Measurements from ENCODE around the gene MEF2A.
A peak's percentile ranks its signal among the peaks of the same experiment; 100 is the strongest.
"Not testable (repeated sequence)": the region's sequence is repeated elsewhere in the genome, so short reads cannot be mapped to it uniquely, and the experiment has no call there.

The MEF2A gene

GRCh38 chr15:99565299-99566156 lies at the start of gene MEF2A:
MEF2A (plus strand) TSS chr15:99565984; CDS start chr15:99633120, 67,136 bp downstream.
- peak; percentile 91 for DNase-seq (ENCODE audit: low spot score)

GRCh38 chr15:99518191-99518590 lies 47.6 kb upstream of the MEF2A start:
- DNase-seq (ENCODE audit: low spot score): no peak

GRCh38 chr15:99519366-99519765 lies 46.4 kb upstream of the MEF2A start:
- DNase-seq (ENCODE audit: low spot score): not testable (repeated sequence)

- DNase-seq (ENCODE audit: low spot score): no peak
Measured at GRCh38 chr15:99522288-99522687, 43.5 kb upstream of the MEF2A start.

GRCh38 chr15:99526176-99526575 lies 39.6 kb upstream of the MEF2A start:
- no peak for DNase-seq (ENCODE audit: low spot score)

- no peak for DNase-seq (ENCODE audit: low spot score)
Measured at GRCh38 chr15:99526671-99527070, 39.1 kb upstream of the MEF2A start.

GRCh38 chr15:99536422-99537040 lies 29.3 kb upstream of the MEF2A start:
- peak; percentile 69 for DNase-seq (ENCODE audit: low spot score)

GRCh38 chr15:99537344-99537743 lies 28.4 kb upstream of the MEF2A start:
- no peak for DNase-seq (ENCODE audit: low spot score)

GRCh38 chr15:99538261-99538660 lies 27.5 kb upstream of the MEF2A start:
- no peak for DNase-seq (ENCODE audit: low spot score)

GRCh38 chr15:99542828-99543227 lies 23.0 kb upstream of the MEF2A start:
- no peak for DNase-seq (ENCODE audit: low spot score)

- DNase-seq (ENCODE audit: low spot score): no peak
Measured at GRCh38 chr15:99545605-99546004, 20.2 kb upstream of the MEF2A start.

- DNase-seq (ENCODE audit: low spot score): no peak
Measured at GRCh38 chr15:99546441-99547100, 19.2 kb upstream of the MEF2A start.

- DNase-seq (ENCODE audit: low spot score): no peak
Measured at GRCh38 chr15:99547517-99547916, 18.3 kb upstream of the MEF2A start.

- DNase-seq (ENCODE audit: low spot score): no peak
Measured at GRCh38 chr15:99550077-99550476, 15.7 kb upstream of the MEF2A start.

- no peak for DNase-seq (ENCODE audit: low spot score)
Measured at GRCh38 chr15:99552111-99552510, 13.7 kb upstream of the MEF2A start.

- no peak for DNase-seq (ENCODE audit: low spot score)
Measured at GRCh38 chr15:99554880-99555488, 10.8 kb upstream of the MEF2A start.

- no peak for DNase-seq (ENCODE audit: low spot score)
Measured at GRCh38 chr15:99556011-99556410, 9.8 kb upstream of the MEF2A start.

- no peak for DNase-seq (ENCODE audit: low spot score)
Measured at GRCh38 chr15:99556578-99556977, 9.2 kb upstream of the MEF2A start.

- no peak for DNase-seq (ENCODE audit: low spot score)
Measured at GRCh38 chr15:99558084-99558483, 7.7 kb upstream of the MEF2A start.

GRCh38 chr15:99558571-99558970 lies 7.2 kb upstream of the MEF2A start:
- no peak for DNase-seq (ENCODE audit: low spot score)

GRCh38 chr15:99561476-99562230 lies 4.1 kb upstream of the MEF2A start:
- DNase-seq (ENCODE audit: low spot score): no peak

GRCh38 chr15:99562238-99562637 lies 3.5 kb upstream of the MEF2A start:
- no peak for DNase-seq (ENCODE audit: low spot score)
